ENCODE data around the gene ASCC1.
A peak's percentile ranks its signal among the peaks of the same experiment; 100 is the strongest.

ASCC1 gene

GRCh38 chr10:72253578-72253977 is 37.5 kb upstream of the ASCC1 start:
- TF ChIP-seq, protein P1, sequence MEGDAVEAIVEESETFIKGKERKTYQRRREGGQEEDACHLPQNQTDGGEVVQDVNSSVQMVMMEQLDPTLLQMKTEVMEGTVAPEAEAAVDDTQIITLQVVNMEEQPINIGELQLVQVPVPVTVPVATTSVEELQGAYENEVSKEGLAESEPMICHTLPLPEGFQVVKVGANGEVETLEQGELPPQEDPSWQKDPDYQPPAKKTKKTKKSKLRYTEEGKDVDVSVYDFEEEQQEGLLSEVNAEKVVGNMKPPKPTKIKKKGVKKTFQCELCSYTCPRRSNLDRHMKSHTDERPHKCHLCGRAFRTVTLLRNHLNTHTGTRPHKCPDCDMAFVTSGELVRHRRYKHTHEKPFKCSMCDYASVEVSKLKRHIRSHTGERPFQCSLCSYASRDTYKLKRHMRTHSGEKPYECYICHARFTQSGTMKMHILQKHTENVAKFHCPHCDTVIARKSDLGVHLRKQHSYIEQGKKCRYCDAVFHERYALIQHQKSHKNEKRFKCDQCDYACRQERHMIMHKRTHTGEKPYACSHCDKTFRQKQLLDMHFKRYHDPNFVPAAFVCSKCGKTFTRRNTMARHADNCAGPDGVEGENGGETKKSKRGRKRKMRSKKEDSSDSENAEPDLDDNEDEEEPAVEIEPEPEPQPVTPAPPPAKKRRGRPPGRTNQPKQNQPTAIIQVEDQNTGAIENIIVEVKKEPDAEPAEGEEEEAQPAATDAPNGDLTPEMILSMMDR (conservative IDR thresholded peaks at IDR 0.05), result no peak
- H3K27ac ChIP-seq, result no peak overlapping the region

- TF ChIP-seq, protein P1 (conservative IDR thresholded peaks at IDR 0.05), result no peak
- no peak overlapping the region for H3K27ac ChIP-seq
Observed at GRCh38 chr10:72252972-72253371, 36.9 kb upstream of the ASCC1 start.

DNA sequence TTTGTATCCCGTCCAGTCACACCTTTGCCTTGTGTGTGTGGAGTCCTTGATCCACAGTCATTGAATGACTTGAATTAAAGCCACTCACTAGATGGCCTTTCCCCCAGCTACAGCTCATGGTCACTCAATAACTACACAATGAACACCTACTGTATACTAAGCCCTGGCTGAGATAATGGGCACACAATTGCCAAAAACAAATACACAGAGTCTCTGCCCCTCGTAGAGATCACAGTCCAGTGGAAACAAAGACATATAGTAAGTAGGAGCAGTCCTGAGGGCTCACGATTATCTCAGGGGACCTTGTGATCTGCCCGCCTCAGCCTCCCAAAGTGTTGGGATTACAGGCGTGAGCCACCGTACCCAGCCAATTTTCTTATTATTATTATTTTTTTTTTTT is 35.6 kb upstream of the ASCC1 start:
- no peak overlapping the region for H3K27ac ChIP-seq
- TF ChIP-seq, protein P1 (conservative IDR thresholded peaks at IDR 0.05), result no peak

DNA sequence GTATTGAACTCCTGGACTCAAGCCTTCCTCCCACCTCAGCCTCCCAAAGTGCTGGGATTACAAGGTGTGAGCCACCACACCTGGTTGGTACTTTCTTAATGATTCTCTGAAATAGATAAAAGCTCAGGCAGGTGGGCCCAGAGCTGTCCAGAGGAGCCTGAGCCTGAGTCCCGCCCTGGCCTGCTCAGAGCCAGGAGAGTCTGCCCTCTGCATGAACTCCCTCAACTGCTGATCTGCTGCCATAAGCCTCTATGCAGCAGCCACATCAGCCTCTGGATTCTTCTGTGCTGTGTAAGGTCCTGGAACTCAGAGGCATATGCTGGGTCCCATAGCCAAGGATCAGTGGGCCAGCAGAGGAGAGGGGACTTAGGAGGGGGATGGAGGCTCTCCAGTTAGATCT is 34.6 kb upstream of the ASCC1 start:
- H3K27ac ChIP-seq, result no peak overlapping the region
- TF ChIP-seq, protein P1 (conservative IDR thresholded peaks at IDR 0.05), result no peak

- H3K27ac ChIP-seq, result peak overlapping the region; percentile 85
Observed at GRCh38 chr10:72249176-72249862, 33.2 kb upstream of the ASCC1 start.

- peak overlapping the region; percentile 85 for H3K27ac ChIP-seq
- TF ChIP-seq, protein P1 (conservative IDR thresholded peaks at IDR 0.05), result no peak
Observed at GRCh38 chr10:72248468-72249151, 32.5 kb upstream of the ASCC1 start.

DNA sequence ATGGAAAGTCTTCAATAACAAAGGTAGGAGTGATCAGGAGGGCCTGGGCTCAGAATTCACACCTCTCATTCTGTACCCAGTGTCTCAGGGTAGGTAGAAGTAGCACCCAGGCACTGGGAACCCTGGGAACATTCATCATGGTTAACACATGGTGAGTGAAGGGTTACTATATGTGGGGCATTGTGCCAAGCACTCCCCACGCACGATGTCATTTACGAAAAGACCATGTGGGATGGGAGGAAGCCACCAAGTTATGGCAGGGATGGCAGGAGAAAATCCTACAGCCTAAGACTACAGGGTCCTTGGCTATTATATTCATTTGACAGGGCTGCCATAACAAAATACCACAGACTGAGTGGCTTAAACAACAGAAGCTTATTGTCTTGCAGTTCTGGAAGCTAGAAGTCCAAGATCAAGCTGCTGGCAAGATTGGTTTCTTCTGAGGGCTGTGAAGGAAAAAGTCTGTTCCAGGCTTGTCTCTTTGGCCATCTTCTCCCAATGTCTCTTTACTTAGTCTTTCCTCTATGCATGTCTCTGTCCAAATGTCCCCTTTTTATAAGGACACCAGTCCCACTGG is 30.0 kb upstream of the ASCC1 start:
- TF ChIP-seq, protein P1 (conservative IDR thresholded peaks at IDR 0.05), result no peak
- no peak overlapping the region for H3K27ac ChIP-seq
